ENCODE results near the gene PPP1R11. TPM values are rescaled to one million over a fixed set of nuclear protein-coding genes. Genes with fewer than 3 reads are reported as not detected.

Gene PPP1R11
- total and polyA plus RNA-seq, 9 of the 15 experiments (the other 6 are each of a cell fraction or from before 2014, with no cell fraction given): 17.8 to 94.8 (median 44.6) TPM

DNA sequence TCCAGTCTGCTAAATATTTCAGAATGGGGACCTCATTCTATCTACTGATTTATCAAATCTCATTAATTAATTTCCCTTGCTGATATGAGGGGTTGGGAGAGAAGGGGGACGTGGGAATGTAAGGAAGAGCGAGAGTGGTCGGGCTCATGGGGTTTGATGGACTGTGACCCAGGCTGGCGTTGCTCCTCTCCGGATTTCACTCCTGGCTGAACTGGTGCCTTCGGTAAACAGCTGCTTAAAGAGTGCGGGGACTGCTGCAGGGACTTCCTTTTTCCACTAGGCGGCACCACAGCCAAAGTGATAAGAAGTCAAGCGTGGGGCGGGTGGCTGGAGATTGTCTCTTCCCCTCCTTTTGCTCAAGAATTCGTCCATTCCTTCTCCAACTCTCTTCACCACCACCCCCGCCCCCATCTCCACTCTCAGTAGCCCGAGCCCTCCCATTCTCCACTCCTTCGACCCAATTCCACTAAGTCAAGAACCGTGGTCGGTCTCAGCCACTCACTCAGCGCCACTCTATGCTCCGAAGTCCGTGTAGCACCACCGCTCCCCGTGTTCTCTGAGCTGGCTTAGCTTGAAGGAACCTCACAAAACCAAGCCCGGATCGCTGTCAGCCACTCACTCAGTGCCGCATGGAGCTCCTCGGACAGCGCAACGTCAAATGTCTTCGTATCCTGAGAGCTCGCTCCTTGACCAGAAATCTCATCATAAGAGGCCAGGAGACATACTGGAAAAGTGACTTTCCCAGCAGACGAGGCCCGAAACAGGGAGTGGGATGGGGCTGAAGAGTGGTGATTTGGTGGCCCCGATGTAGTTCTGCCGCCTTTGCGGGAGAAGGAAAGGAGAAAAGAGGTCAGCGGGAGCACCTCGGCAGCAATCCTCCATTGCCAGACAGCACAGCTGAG lies 36.2 kb downstream of the PPP1R11 start (continued):
- TF ChIP-seq SLC30A9 (CRISPR knock-in tag; IDR thresholded peaks at IDR 0.05) (no peak), ZNF23 (CRISPR knock-in tag; IDR thresholded peaks at IDR 0.05) (no peak), TAF7 (tag; IDR thresholded peaks at IDR 0.05) (no peak), SMARCA5 (IDR thresholded peaks at IDR 0.05) (no peak), NBN (IDR thresholded peaks at IDR 0.05; ENCODE audit: low read depth) (peak; percentile 17; the same call in 1 of the 2 replicates), RUNX1 (IDR thresholded peaks at IDR 0.05; ENCODE audit: low read depth) (no peak), RFX1 (IDR thresholded peaks at IDR 0.05) (no peak), RBM25 (IDR thresholded peaks at IDR 0.05; ENCODE audit: low read depth, low read length, severe bottlenecking) (no peak), ZNF41 (CRISPR knock-in tag; conservative IDR thresholded peaks at IDR 0.05) (no peak), MED1 (CRISPR knock-in tag; IDR thresholded peaks at IDR 0.05; ENCODE audit: borderline replicate concordance) (no peak), JUND (IDR thresholded peaks at IDR 0.05; ENCODE audit: borderline replicate concordance, low read depth, low read length) (0 out of 2 replicates have a peak, but pooled peaks have one; percentile 33), JUND (tag; IDR thresholded peaks at IDR 0.05; ENCODE audit: borderline replicate concordance, low read depth, low read length) (no peak; the same call in 2 of the 3 replicates), ZFX (CRISPR knock-in tag; IDR thresholded peaks at IDR 0.05) (no peak), POLR2AphosphoS2 (IDR thresholded peaks at IDR 0.05; ENCODE audit: low read length) (no peak), AFF4 (CRISPR knock-in tag; IDR thresholded peaks at IDR 0.05) (no peak), ZNF197 (CRISPR knock-in tag; IDR thresholded peaks at IDR 0.05; ENCODE audit: low read depth) (no peak), CBX8 (IDR thresholded peaks at IDR 0.05; ENCODE audit: borderline replicate concordance, extremely low read depth, low read depth, low read length, poor library complexity, severe bottlenecking) (no peak), ZNF174 (CRISPR knock-in tag; IDR thresholded peaks at IDR 0.05) (no peak), SRSF9 (IDR thresholded peaks at IDR 0.05; ENCODE audit: borderline replicate concordance, low read depth, low read length) (no peak), BMI1 (IDR thresholded peaks at IDR 0.05; ENCODE audit: low read length) (no peak), SP2 (IDR thresholded peaks at IDR 0.05; ENCODE audit: extremely low read depth, low read depth, low read length, poor library complexity, severe bottlenecking) (no peak), ZC3H8 (IDR thresholded peaks at IDR 0.05) (no peak), HMG20B (CRISPR knock-in tag; IDR thresholded peaks at IDR 0.05) (no peak), ARHGAP35 (IDR thresholded peaks at IDR 0.05; ENCODE audit: partially characterized antibody) (no peak)
- TF ChIP-seq, protein P1, sequence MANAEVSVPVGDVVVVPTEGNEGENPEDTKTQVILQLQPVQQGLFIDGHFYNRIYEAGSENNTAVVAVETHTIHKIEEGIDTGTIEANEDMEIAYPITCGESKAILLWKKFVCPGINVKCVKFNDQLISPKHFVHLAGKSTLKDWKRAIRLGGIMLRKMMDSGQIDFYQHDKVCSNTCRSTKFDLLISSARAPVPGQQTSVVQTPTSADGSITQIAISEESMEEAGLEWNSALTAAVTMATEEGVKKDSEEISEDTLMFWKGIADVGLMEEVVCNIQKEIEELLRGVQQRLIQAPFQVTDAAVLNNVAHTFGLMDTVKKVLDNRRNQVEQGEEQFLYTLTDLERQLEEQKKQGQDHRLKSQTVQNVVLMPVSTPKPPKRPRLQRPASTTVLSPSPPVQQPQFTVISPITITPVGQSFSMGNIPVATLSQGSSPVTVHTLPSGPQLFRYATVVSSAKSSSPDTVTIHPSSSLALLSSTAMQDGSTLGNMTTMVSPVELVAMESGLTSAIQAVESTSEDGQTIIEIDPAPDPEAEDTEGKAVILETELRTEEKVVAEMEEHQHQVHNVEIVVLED (CRISPR knock-in tag; IDR thresholded peaks at IDR 0.05): no peak
